ENCODE results near the gene WDTC1. TPM values are rescaled to one million over a fixed set of nuclear protein-coding genes. Genes with fewer than 3 reads are reported as not detected.

The WDTC1 gene
- total and polyA plus RNA-seq, 7 donors, result 10.8 to 66.1 (median 55.6) TPM

GRCh38 chr1:27267153-27267552 is 32.7 kb downstream of the WDTC1 start:
- TF ChIP-seq CTCF (IDR thresholded peaks at IDR 0.05), result no peak
- Histone ChIP-seq H3K27ac (no peak overlapping the region), H3K9me3 (no peaks in the 10 kb centered on the region), H3K4me1 (no peaks in the 10 kb centered on the region), H3K27me3 (ENCODE audit: insufficient read depth in 3 of 3, low read length in 2 of 3) (no peaks in the 10 kb centered on the region), H3K36me3 (ENCODE audit: insufficient read depth in 1 of 2, low read depth in 1 of 2) (peaks cover 4 to 54% of the 10 kb centered on the region in 2 donors), H3K4me3 (no peak overlapping the region)
- ATAC-seq, result no peak
- WGBS, 3 donors, result 59 to 68% (median 64%) methylated on average over 5 of the region's 5 CpGs
- intact Hi-C loops (cut with DNase I), result no loop called here
- DNase-seq, result no peak

GRCh38 chr1:27269276-27269675 is 34.8 kb downstream of the WDTC1 start:
- Histone ChIP-seq H3K9me3 (no peaks in the 10 kb centered on the region), H3K27ac (no peak overlapping the region), H3K4me1 (no peaks in the 10 kb centered on the region), H3K36me3 (ENCODE audit: insufficient read depth in 1 of 2, low read depth in 1 of 2) (peaks cover 0 to 42% of the 10 kb centered on the region in 2 donors), H3K4me3 (no peak overlapping the region), H3K27me3 (ENCODE audit: insufficient read depth in 3 of 3, low read length in 2 of 3) (no peaks in the 10 kb centered on the region)
- intact Hi-C loops (cut with DNase I), result no loop called here
- WGBS, 3 donors, result 67 to 92% (median 82%) methylated on average over 4 of the region's 4 CpGs
- ATAC-seq (no peak), DNase-seq (no peak)
- TF ChIP-seq CTCF (IDR thresholded peaks at IDR 0.05), result no peak

GRCh38 chr1:27274204-27274603 is 39.8 kb downstream of the WDTC1 start:
- Histone ChIP-seq H3K27ac (no peak overlapping the region), H3K9me3 (no peaks in the 10 kb centered on the region), H3K4me3 (no peak overlapping the region), H3K36me3 (ENCODE audit: insufficient read depth in 1 of 2, low read depth in 1 of 2) (peaks cover 0 to 14% of the 10 kb centered on the region in 2 donors), H3K4me1 (no peaks in the 10 kb centered on the region), H3K27me3 (ENCODE audit: insufficient read depth in 3 of 3, low read length in 2 of 3) (no peaks in the 10 kb centered on the region)
- no peak for TF ChIP-seq CTCF (IDR thresholded peaks at IDR 0.05)
- WGBS, 3 donors, result 90 to 100% (median 93%) methylated on average over 1 of the region's 1 CpG
- DNase-seq (no peak), ATAC-seq (no peak)
- intact Hi-C loops (cut with DNase I), result no loop called here

- no peak for ATAC-seq
- no peak overlapping the region for H3K27ac ChIP-seq
- 63 to 83% (median 64%) methylated on average over 3 of the region's 3 CpGs for WGBS, 3 donors
- no peaks in the 10 kb centered on the region for H3K4me1 ChIP-seq
- TF ChIP-seq CTCF (IDR thresholded peaks at IDR 0.05), result no peak
- intact Hi-C loops (cut with DNase I), result no loop called here
- H3K36me3 ChIP-seq (ENCODE audit: insufficient read depth in 1 of 2, low read depth in 1 of 2), result peaks cover 0 to 14% of the 10 kb centered on the region in 2 donors
- no peak overlapping the region for H3K4me3 ChIP-seq
- H3K27me3 ChIP-seq (ENCODE audit: insufficient read depth in 3 of 3, low read length in 2 of 3), result no peaks in the 10 kb centered on the region
- no peaks in the 10 kb centered on the region for H3K9me3 ChIP-seq
- DNase-seq, result no peak
These were observed 41.3 kb downstream of the WDTC1 start for GRCh38 chr1:27275696-27276095.

Measured in psoas muscle (tissue), 8 donors.